COR-L47 (cell line): ENCODE data around the gene STX16.
"Not testable (repeated sequence)": the region's sequence is repeated elsewhere in the genome, so short reads cannot be mapped to it uniquely, and the experiment has no call there.

ENCODE experiments used
- DNase-seq: peaks from one replicate; lab custom pipeline; 2025; lab: John Stamatoyannopoulos, UW

STX16 gene

GRCh38 chr20:58726156-58726555, 75.1 kb downstream of the STX16 start:
- not testable (repeated sequence) for DNase-seq
